HepG2 (cell line): ENCODE results near the gene ANKRD22. TPM values are rescaled to one million over a fixed set of nuclear protein-coding genes. Genes with fewer than 3 reads are reported as not detected.

Experiments used
- ATAC-seq: fragments of 200-7000 bp; cut with Tn5 transposase; 3 replicates; pipeline ENCODE4 v1.9.1; 2020; ENCODE audit warnings: mild to moderate bottlenecking, moderate library complexity
- BruUV-seq: library from RNA; stranded (reverse); fragments of 400-500 nt; replicated peaks from 2 replicates; lab custom pipeline; 2021; lab: Mats Ljungman, UMichigan
- CTCF ChIA-PET: fragments of 300-600 bp; formaldehyde crosslinking; extraction: SDS; loops from one replicate; lab custom pipeline; 2021; ENCODE audit warnings: low total read pairs, inconsistent platforms, low intra/inter-chr PET ratio; lab: Yijun Ruan, JAX
- POLR2A ChIA-PET: fragments of 350-600 bp; sonication (Branson Sonifier 250); formaldehyde crosslinking; loops from one replicate; lab custom pipeline; 2020; ENCODE audit warnings: antibody characterized with exemption, inconsistent platforms; lab: Yijun Ruan, JAX
- DNase-seq: peaks from one replicate; pipeline ENCODE4 v3.0.0-alpha.2; 2015; ENCODE audit warnings: low spot score
- FAIRE-seq: peaks from 3 replicates; lab custom pipeline; 2011; peaks lifted over from hg19 to GRCh38; lab: Jason Lieb, UNC
- H2AFZ ChIP-seq: one replicate; pipeline ENCODE4 v1.6.1; 2011; ENCODE audit warnings: low read length, inconsistent platforms
- H3K27ac ChIP-seq: fragments of 300-600 bp; 3 replicates; pipeline ENCODE4 v1.8.0; 2011; ENCODE audit warnings: mixed run types, mild to moderate bottlenecking, mixed read lengths, low read length, inconsistent platforms; ENCODE audit not compliant: insufficient read depth; ENCODE audit errors: extremely low read length
- H3K27me3 ChIP-seq, 2 experiments: fragments of 200-600 bp in 1 of 2; 2 replicates in 1 of 2; 3 replicates in 1 of 2; pipeline versions ENCODE4 v1.6.0 to v1.8.0; 2011; ENCODE audit warnings: low read length in 2 of 2, mild to moderate bottlenecking in 2 of 2, moderate library complexity in 2 of 2, inconsistent platforms in 1 of 2; ENCODE audit not compliant: insufficient read depth in 2 of 2, control insufficient read depth in 1 of 2
- H3K36me3 ChIP-seq, 2 experiments: fragments of 200-600 bp in 1 of 2; replicated peaks in 1 of 2; 2 replicates in 1 of 2; 3 replicates in 1 of 2; pipeline versions ENCODE4 v1.5.1 to v1.8.0; 2011; ENCODE audit warnings: low read length in 2 of 2, inconsistent platforms in 1 of 2; ENCODE audit not compliant: insufficient read depth in 2 of 2, control insufficient read depth in 1 of 2
- H3K4me1 ChIP-seq: 2 replicates; pipeline ENCODE4 v1.5.1; 2012; ENCODE audit warnings: low read length, inconsistent platforms; ENCODE audit not compliant: insufficient read depth
- H3K4me2 ChIP-seq: 2 replicates; pipeline ENCODE4 v1.6.0; 2011; ENCODE audit warnings: low read depth, low read length, inconsistent platforms
- H3K4me3 ChIP-seq, 3 experiments: fragments of 200-600 bp in 1 of 3; sonication (generic), shearing (Covaris generic) in 1 of 3; replicated peaks in 1 of 3; 2 replicates each; pipeline ENCODE4 v1.5.1; 2011 to 2016; ENCODE audit warnings: low read length in 3 of 3, inconsistent platforms in 2 of 3, low read depth in 2 of 3, mild to moderate bottlenecking in 2 of 3, control low read depth in 1 of 3, mixed read lengths in 1 of 3; ENCODE audit not compliant: insufficient read depth in 1 of 3
- H3K79me2 ChIP-seq: one replicate; pipeline ENCODE4 v1.6.1; 2011; ENCODE audit warnings: low read length, inconsistent platforms; ENCODE audit not compliant: insufficient read depth
- H3K9ac ChIP-seq: 2 replicates; pipeline ENCODE4 v1.6.0; 2011; ENCODE audit warnings: mild to moderate bottlenecking, low read depth, low read length, inconsistent platforms; ENCODE audit not compliant: insufficient read depth
- H3K9me3 ChIP-seq: 2 replicates; pipeline ENCODE4 v1.5.1; 2012; ENCODE audit warnings: mild to moderate bottlenecking, low read length
- H4K20me1 ChIP-seq: 2 replicates; pipeline ENCODE4 v1.6.0; 2011; ENCODE audit warnings: inconsistent platforms, mild to moderate bottlenecking, low read length, moderate library complexity; ENCODE audit not compliant: insufficient read depth
- CAMTA2 ChIP-seq: sonication (generic); formaldehyde crosslinking; IDR thresholded peaks from 2 replicates; pipeline ENCODE4 v1.4.0; 2020; ENCODE audit warnings: mild to moderate bottlenecking, missing genetic modification reagents, borderline replicate concordance
- DNMT1 ChIP-seq: sonication (generic); formaldehyde crosslinking; IDR thresholded peaks from 2 replicates; pipeline ENCODE4 v1.5.1; 2020; ENCODE audit warnings: mild to moderate bottlenecking, missing genetic modification reagents
- HOXA9 ChIP-seq: sonication (generic); formaldehyde crosslinking; IDR thresholded peaks from 2 replicates; pipeline ENCODE4 v1.8.1; 2022; ENCODE audit warnings: missing genetic modification reagents, mild to moderate bottlenecking, moderate library complexity, borderline replicate concordance
- KLF9 ChIP-seq: IDR thresholded peaks from 2 replicates; pipeline ENCODE4 v1.6.1; 2016; ENCODE audit warnings: low read depth
- MIXL1 ChIP-seq: IDR thresholded peaks from 2 replicates; pipeline ENCODE4 v1.6.1; 2016
- ZNF331 ChIP-seq: sonication (generic); formaldehyde crosslinking; IDR thresholded peaks from 2 replicates; pipeline ENCODE4 v1.4.0; 2020; ENCODE audit warnings: missing genetic modification reagents
- ZNF382 ChIP-seq: sonication (generic); formaldehyde crosslinking; IDR thresholded peaks from 2 replicates; pipeline ENCODE4 v1.5.0; 2020; ENCODE audit warnings: missing genetic modification reagents, mild to moderate bottlenecking, borderline replicate concordance
- ZNF605 ChIP-seq: sonication (generic); formaldehyde crosslinking; IDR thresholded peaks from 2 replicates; pipeline ENCODE4 v1.8.0; 2022; ENCODE audit warnings: mild to moderate bottlenecking, missing genetic modification reagents
- WGBS: methylation state at CpG from one replicate; pipeline ENCODE4 v1.1.6; 2017; ENCODE audit warnings: low lambda C conversion rate; 5-methylcytosine and 5-hydroxymethylcytosine counted together
- in situ Hi-C: cut with HindIII; loops from 2 replicates; pipeline ENCODE4 v1.10.0; 2017; ENCODE audit warnings: low pct_unique_long_range_greater_than_20kb; ENCODE audit not compliant: extremely low pct_ligation_motif_present
- intact Hi-C: fragments of 100-400 bp; cut with micrococcal nuclease; formaldehyde crosslinking; loops from one replicate; pipeline ENCODE4 v1.10.0; 2022; ENCODE audit not compliant: unreplicated experiment
- polyA plus RNA-seq, 8 experiments: library from polyadenylated mRNA; depleted of rRNA in 3 of 8; stranded (reverse) in 7 of 8; unstranded in 1 of 8; fragments of >200 nt; fragmentation: Illumina TruSeq in 4 of 8; extraction: Trizol in 4 of 8; gene quantifications; 2 replicates each; pipeline versions ENCODE4 v1.2.1 to v1.2.3, GENCODE V29; 2011 to 2016; ENCODE audit warnings: low read depth in 4 of 8, missing spikeins in 1 of 8, mixed read lengths in 1 of 8; ENCODE audit not compliant: insufficient read depth in 1 of 8
- total RNA-seq, 5 experiments: library from RNA; depleted of rRNA; stranded (reverse); fragments of >200 nt; fragmentation: Illumina TruSeq; extraction: Trizol; gene quantifications; 2 replicates each; pipeline ENCODE4 v1.2.3, GENCODE V29; 2016; ENCODE audit warnings: low read depth in 1 of 5
- TF ChIP-seq, protein P1 (sequence below): sonication (generic); formaldehyde crosslinking; IDR thresholded peaks from 2 replicates; pipeline ENCODE4 v1.8.0; 2022; ENCODE audit warnings: mild to moderate bottlenecking, missing genetic modification reagents, moderate library complexity
- TF ChIP-seq, protein P2 (sequence below): sonication (generic); formaldehyde crosslinking; IDR thresholded peaks from 2 replicates; pipeline ENCODE4 v1.5.0; 2020; ENCODE audit warnings: missing genetic modification reagents
- TF ChIP-seq, protein P3 (sequence below): sonication (generic); formaldehyde crosslinking; IDR thresholded peaks from 2 replicates; pipeline ENCODE4 v1.4.0; 2020; ENCODE audit warnings: missing genetic modification reagents
- TF ChIP-seq, protein P4 (sequence below): sonication (generic); formaldehyde crosslinking; IDR thresholded peaks from 2 replicates; pipeline ENCODE4 v1.8.1; 2023; ENCODE audit warnings: mild to moderate bottlenecking, moderate library complexity, missing genetic modification reagents

ANKRD22 gene
- total and polyA plus RNA-seq, 2 of the 13 experiments (the other 11 are each of a cell fraction or from before 2014, with no cell fraction given), result not detected

DNA sequence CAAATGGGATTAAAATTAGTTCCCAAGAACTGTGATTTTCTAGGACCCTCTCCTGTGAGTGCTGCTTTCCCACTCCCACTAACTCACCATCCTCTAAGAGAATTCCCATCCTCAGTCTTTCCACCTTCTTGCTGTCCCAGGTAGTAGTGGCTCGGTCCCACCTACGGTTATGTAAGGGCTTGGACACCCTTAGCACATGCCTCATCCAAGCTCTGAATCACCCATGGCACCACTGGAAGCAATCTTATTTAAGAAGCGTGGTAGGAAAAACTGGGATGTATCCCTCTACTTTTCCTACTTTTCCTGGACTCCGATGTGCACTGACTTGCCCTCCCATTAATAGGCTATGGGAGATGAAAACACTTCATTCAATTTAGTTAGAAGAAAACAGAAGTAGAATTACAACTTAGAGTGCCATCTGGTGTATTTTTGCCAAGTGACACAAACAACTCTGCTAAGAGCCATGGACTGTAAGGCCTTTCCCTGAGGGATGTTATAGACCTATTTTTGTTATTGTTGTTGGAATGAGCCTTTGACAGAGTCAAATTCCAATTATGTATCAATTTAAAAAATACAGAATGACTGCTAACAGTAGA, 13.7 kb upstream of the ANKRD22 start:
- intact Hi-C loops, result no loop called here
- TF ChIP-seq MIXL1 (CRISPR knock-in tag), result no peak
- BruUV-seq, result no TSS peak
- DNase-seq (no peak), FAIRE-seq (no peak), ATAC-seq (no peak)
- no peaks in the 10 kb centered on the region for H3K79me2 ChIP-seq
- H3K4me2 ChIP-seq, result no peak overlapping the region
- no peaks in the 10 kb centered on the region for H3K4me1 ChIP-seq
- in situ Hi-C loops, result no loop called here
- no peak overlapping the region for H3K27ac ChIP-seq
- no peaks in the 10 kb centered on the region for H4K20me1 ChIP-seq
- H3K27me3 ChIP-seq, result no peaks in the 10 kb centered on the region
- H3K9ac ChIP-seq, result no peak overlapping the region
- H3K36me3 ChIP-seq, result no peaks in the 10 kb centered on the region
- H3K9me3 ChIP-seq, result no peaks in the 10 kb centered on the region
- H3K4me3 ChIP-seq, result no peak overlapping the region
- 43% methylated on average over 4 of the region's 4 CpGs for WGBS
- POLR2A ChIA-PET, result no interaction called here
- H2AFZ ChIP-seq, result no peak overlapping the region
- CTCF ChIA-PET, result no interaction called here

DNA sequence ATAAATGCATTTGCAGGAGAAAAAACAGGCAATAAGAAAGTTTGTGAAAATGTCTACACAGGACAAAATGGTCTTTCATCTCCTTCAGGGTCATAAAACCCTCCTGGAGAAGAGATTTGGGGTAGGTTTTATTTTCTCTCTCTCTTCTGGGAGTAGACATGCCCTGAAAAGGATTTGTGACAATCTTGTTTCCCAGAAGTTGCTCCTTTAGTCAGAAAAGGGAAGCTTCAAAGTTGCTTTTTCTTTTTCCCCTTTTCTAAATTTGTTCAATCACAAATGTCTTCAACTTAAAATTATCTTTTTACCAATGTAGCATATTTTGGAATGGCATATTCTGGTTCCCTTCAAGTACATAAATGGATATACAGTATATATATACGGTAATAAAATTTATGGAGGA, 9.4 kb upstream of the ANKRD22 start:
- no peaks in the 10 kb centered on the region for H3K36me3 ChIP-seq
- H2AFZ ChIP-seq, result no peak overlapping the region
- H3K9ac ChIP-seq, result no peak overlapping the region
- H3K27me3 ChIP-seq, result no peaks in the 10 kb centered on the region
- ChIA-PET POLR2A (no interaction called here), CTCF (no interaction called here)
- H3K9me3 ChIP-seq, result no peaks in the 10 kb centered on the region
- H3K4me2 ChIP-seq, result no peak overlapping the region
- no peak overlapping the region for H3K27ac ChIP-seq
- H4K20me1 ChIP-seq, result no peaks in the 10 kb centered on the region
- H3K4me1 ChIP-seq, result no peaks in the 10 kb centered on the region
- H3K79me2 ChIP-seq, result no peaks in the 10 kb centered on the region
- FAIRE-seq (no peak), DNase-seq (no peak), ATAC-seq (no peak)
- WGBS, result 84% methylated on average over 1 of the region's 1 CpG
- BruUV-seq, result no TSS peak
- intact Hi-C loops, result no loop called here
- H3K4me3 ChIP-seq, result no peak overlapping the region
- in situ Hi-C loops, result no loop called here
- TF ChIP-seq CAMTA2 (CRISPR knock-in tag), result no peak
- TF ChIP-seq ZNF331 (CRISPR knock-in tag), result no peak
- TF ChIP-seq ZNF382 (CRISPR knock-in tag), result no peak
- TF ChIP-seq, protein P1, sequence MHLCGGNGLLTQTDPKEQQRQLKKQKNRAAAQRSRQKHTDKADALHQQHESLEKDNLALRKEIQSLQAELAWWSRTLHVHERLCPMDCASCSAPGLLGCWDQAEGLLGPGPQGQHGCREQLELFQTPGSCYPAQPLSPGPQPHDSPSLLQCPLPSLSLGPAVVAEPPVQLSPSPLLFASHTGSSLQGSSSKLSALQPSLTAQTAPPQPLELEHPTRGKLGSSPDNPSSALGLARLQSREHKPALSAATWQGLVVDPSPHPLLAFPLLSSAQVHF, result no peak
- TF ChIP-seq HOXA9, result no peak
- TF ChIP-seq, protein P2, sequence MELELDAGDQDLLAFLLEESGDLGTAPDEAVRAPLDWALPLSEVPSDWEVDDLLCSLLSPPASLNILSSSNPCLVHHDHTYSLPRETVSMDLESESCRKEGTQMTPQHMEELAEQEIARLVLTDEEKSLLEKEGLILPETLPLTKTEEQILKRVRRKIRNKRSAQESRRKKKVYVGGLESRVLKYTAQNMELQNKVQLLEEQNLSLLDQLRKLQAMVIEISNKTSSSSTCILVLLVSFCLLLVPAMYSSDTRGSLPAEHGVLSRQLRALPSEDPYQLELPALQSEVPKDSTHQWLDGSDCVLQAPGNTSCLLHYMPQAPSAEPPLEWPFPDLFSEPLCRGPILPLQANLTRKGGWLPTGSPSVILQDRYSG (CRISPR knock-in tag), result no peak
- TF ChIP-seq, protein P3, sequence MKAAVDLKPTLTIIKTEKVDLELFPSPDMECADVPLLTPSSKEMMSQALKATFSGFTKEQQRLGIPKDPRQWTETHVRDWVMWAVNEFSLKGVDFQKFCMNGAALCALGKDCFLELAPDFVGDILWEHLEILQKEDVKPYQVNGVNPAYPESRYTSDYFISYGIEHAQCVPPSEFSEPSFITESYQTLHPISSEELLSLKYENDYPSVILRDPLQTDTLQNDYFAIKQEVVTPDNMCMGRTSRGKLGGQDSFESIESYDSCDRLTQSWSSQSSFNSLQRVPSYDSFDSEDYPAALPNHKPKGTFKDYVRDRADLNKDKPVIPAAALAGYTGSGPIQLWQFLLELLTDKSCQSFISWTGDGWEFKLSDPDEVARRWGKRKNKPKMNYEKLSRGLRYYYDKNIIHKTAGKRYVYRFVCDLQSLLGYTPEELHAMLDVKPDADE (CRISPR knock-in tag), result no peak
- TF ChIP-seq, protein P4, sequence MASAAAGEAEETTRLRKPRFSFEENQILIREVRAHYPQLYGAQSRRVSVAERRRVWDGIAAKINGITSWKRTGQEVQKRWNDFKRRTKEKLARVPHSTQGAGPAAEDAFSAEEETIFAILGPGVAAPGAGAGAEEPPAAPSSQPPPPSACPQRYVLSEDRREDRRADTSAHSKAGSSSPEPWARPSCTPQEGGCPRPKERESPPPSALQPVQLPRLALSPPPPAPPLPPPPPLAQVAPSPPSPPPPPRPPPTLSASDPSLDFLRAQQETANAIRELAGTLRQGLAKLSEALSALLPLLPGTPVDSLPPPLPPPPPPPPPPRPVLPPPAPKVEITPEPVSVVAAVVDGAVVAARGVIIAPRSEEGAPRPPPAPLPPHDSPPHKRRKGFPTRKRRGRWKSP (CRISPR knock-in tag), result no peak
- TF ChIP-seq DNMT1 (CRISPR knock-in tag), result no peak
- TF ChIP-seq ZNF605, result no peak
- no peak for TF ChIP-seq KLF9 (CRISPR knock-in tag)
